Stimulated activated CD8-positive, alpha-beta memory T cell treated with anti-CD3 and anti-CD28 coated beads, Interleukin-7, amount 100 ng/mL, for 48 hours (primary cell): ENCODE results near the gene MMADHC.

Experiments used
- DNase-seq, 2 donors: peaks; one replicate each; pipeline ENCODE4 v3.0.0-alpha.2; 2020; ENCODE audit warnings: low read depth in 1 of 2; ENCODE audit errors: extremely low read depth in 1 of 2

MMADHC gene

GRCh38 chr2:149587220-149587949, at the start of gene MMADHC:
Gene MMADHC (minus strand): TSS chr2:149587775. CDS start chr2:149587097, 678 bp downstream.
- peak; percentile 85 to 91 for DNase-seq

- DNase-seq: no peak
Measured at GRCh38 chr2:149634103-149634502, 46.5 kb upstream of the MMADHC start.

- DNase-seq: no peak
Measured at GRCh38 chr2:149630445-149630844, 42.9 kb upstream of the MMADHC start.

- DNase-seq: no peak
Measured at GRCh38 chr2:149629026-149629425, 41.5 kb upstream of the MMADHC start.

- no peak for DNase-seq
Measured at GRCh38 chr2:149627111-149627801, 39.7 kb upstream of the MMADHC start.

DNA sequence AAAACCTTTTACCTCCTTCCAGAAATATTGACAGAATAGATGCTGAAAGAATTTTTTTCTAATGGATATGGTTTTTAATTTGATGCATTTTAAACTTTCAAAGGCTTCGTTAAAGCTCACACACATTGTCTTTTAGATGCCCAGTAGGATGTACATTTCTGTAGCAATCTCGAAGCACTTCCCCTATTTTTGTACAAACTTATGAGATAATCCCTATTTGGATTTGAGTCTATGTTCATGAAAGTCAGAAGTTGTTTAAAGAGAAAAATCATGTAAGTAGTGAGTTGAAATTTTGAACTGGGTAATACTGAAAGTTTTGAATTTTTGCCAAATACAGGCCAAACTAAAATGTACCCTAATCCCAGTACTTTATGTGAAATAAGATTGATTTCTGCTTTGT, 38.1 kb upstream of the MMADHC start:
- no peak for DNase-seq

DNA sequence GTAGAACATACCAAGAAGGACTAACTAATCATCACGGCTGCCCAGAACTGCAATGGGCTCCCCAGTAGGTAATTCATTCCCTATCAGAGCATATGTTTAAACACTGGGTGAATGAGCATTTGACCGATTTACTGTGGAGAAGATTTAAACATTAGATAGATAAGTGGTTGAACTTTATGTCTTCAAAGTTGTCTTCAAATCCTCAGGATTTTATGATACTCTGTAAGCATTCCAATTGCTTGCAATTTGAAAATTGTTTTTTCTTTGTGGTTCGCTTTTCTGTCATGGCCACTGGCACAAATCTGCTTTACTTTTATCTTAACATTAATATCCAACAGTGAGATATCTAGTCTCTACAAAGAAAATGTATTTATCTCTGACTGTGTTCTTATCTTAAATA, 37.7 kb upstream of the MMADHC start:
- no peak for DNase-seq

GRCh38 chr2:149622343-149622742, 34.8 kb upstream of the MMADHC start:
- DNase-seq: no peak

- DNase-seq: no peak
Measured at GRCh38 chr2:149617476-149617875, 29.9 kb upstream of the MMADHC start.

- no peak for DNase-seq
Measured at GRCh38 chr2:149616681-149617456, 29.3 kb upstream of the MMADHC start.

- no peak for DNase-seq
Measured at GRCh38 chr2:149613704-149614103, 26.1 kb upstream of the MMADHC start.

DNA sequence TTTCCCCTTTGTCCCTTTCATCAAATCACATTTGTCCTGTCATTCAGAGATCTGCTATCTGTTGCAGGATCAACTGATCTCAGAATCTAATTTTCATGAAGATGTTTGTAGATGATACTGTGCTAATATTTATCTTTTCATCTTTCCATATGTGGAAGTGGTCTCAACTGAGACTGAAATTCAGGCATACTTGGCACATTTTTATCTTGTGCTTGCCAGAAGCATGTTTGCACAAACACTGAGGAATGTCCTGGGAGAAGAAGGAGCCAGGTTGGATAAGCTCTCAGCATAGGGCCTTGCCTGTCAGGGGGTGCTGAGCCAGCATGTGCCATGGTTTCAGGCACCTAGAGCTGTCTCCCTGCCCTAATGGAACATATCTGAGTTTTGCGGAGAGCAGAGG, 24.5 kb upstream of the MMADHC start:
- no peak for DNase-seq

DNA sequence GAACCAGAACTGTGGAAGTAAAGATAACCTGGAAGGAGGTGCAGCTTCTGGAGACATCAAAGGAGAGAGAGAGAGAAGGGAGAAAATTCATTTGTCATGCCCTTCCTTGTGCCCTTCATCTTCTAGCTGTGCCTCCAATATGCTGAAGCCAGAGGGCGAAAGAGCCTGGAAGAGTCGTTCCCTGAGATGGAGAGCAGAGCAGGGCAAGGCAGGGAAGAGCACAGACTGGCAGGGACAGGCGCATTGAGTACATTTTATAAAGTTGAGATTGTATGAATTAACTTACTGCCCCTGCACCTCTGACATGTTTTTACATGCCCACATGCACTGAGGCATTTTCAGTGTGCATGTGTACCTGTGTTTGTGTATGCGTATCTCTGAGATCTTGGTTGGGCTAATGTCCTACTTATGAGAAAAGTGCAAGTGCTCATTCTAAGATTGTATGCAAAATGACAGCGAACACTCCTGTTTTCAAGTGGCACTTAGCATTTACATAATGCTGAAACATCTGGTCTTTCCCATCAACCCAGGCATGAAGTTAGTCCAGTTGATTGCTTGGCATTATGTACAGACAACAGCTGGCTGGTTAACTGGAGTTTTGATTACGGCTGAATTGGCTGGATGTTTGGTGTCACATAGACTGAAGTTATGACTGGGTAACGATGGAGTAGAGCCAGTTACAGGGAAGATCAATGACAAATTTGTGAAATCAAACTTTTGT, 23.7 kb upstream of the MMADHC start:
- DNase-seq: no peak

DNA sequence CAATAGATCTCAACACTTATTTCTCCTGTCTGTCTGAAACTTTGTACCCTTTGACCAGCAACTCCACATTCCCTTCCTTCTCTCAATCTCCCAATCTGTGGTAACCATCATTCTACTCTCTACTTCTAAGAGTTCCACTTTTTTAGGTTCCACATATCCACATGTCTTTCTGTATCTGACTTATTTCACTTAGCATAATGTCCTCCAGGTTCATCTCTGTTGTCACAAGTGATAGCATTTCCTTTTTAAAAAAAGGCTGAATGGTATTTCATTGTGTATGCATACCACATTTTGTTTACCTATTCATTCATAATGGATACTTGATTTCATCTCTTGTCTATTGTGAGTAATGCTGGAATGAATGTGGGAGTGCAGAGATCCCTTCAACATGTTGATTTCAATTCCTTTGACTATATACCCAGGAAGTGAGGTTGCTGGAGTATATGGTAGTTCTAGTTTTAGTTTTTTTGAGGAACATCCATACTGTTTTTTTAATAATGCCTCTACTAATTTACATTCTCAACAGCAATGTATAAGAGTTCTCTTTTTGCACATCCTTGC, 18.8 kb upstream of the MMADHC start:
- DNase-seq: no peak

- DNase-seq: no peak
Measured at GRCh38 chr2:149603248-149603647, 15.7 kb upstream of the MMADHC start.

GRCh38 chr2:149601141-149601796, 13.7 kb upstream of the MMADHC start:
- no peak for DNase-seq

- DNase-seq: peak in 1 of 2 donors; percentile 23
Measured at GRCh38 chr2:149597668-149598326, 10.2 kb upstream of the MMADHC start.

DNA sequence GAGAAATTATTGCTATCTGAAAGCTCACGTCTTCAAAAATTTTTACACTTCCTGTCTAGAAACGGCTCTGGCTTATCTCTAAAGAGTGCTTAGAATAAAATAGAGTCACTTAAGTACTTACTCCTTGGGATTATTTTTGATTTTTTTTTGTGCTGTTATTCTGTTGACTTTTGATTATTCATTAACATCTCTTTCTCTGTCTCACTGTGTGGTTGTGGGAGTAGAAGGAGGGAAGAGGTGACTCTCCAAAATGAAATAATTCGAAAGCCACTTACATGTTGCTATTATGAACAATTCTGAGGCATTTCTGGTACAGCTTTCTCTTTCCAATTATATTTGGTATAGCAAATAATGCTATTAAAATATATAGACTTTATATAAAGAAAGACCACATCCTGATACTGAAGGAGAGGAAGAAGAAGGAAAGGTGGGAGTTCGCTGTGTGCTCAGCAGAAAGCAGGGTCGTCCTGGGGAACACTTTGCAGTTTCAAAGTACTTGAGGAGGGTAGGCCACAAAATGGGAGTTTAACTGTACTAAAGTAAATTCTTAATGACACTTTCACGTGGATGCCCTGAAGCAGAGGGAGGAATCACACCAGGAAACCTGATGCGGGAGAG, 9.6 kb upstream of the MMADHC start:
- no peak for DNase-seq

- no peak for DNase-seq
Measured at GRCh38 chr2:149596471-149596870, 8.9 kb upstream of the MMADHC start.
